Upper lobe of left lung (tissue), 4 donors: ENCODE data around the gene OAF.

Experiments
- EP300 ChIP-seq, 4 donors: sonication (generic); formaldehyde crosslinking; IDR thresholded peaks; one replicate each; pipeline ENCODE4 v1.5.1; 2017; ENCODE audit warnings: antibody characterized with exemption in 4 of 4, control low read depth in 2 of 4
- POLR2A ChIP-seq, 4 donors: fragments of 450-650 bp; IDR thresholded peaks; one replicate each; pipeline ENCODE4 v1.5.1; 2016 to 2017; ENCODE audit warnings: antibody characterized with exemption in 4 of 4, mild to moderate bottlenecking in 2 of 4
- POLR2AphosphoS5 ChIP-seq, 2 donors: sonication (generic); formaldehyde crosslinking; IDR thresholded peaks; one replicate each; pipeline ENCODE4 v1.5.1; 2017; ENCODE audit warnings: antibody characterized with exemption in 2 of 2
- TF ChIP-seq, protein P1 (sequence below), 6 experiments: fragments of 450-650 bp in 4 of 6; fragments of 200-600 bp in 2 of 6; sonication (generic) in 2 of 6; IDR thresholded peaks; one replicate each; pipeline ENCODE4 v1.5.1; 2016 to 2019; ENCODE audit warnings: antibody characterized with exemption in 6 of 6

DNA sequence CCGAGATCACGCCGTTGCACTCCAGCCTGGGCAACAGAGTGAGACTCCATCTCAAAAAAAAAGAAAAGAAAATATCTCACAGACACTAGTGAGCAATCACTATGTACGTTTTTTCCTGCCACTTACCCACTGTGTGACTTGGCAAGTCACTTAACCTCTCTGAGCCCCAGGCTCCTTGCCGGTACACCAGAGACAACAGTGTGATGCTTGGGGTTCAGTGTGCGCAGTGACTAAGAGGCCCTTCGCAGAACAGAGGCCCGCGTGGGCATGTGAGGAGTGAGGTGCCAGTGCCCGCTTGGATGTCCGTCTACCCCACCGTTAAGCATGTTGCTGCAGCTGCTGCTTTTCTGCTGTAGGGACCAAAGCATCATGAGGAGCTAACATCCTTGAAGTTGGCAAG, 6.7 kb downstream of the OAF start:
- TF ChIP-seq, protein P1, sequence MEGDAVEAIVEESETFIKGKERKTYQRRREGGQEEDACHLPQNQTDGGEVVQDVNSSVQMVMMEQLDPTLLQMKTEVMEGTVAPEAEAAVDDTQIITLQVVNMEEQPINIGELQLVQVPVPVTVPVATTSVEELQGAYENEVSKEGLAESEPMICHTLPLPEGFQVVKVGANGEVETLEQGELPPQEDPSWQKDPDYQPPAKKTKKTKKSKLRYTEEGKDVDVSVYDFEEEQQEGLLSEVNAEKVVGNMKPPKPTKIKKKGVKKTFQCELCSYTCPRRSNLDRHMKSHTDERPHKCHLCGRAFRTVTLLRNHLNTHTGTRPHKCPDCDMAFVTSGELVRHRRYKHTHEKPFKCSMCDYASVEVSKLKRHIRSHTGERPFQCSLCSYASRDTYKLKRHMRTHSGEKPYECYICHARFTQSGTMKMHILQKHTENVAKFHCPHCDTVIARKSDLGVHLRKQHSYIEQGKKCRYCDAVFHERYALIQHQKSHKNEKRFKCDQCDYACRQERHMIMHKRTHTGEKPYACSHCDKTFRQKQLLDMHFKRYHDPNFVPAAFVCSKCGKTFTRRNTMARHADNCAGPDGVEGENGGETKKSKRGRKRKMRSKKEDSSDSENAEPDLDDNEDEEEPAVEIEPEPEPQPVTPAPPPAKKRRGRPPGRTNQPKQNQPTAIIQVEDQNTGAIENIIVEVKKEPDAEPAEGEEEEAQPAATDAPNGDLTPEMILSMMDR (IDR thresholded peaks at IDR 0.05) = no peak
- TF ChIP-seq POLR2A (IDR thresholded peaks at IDR 0.05) = no peak
- no peak for TF ChIP-seq POLR2AphosphoS5 (IDR thresholded peaks at IDR 0.05)
- no peak for TF ChIP-seq EP300 (IDR thresholded peaks at IDR 0.05)
